SHP77 (cell line): Measurements from ENCODE around the gene KLHL34.

Experiments
- DNase-seq, 2 experiments: peaks; one replicate each; lab custom pipeline; 2025; lab: John Stamatoyannopoulos, UW

The KLHL34 gene

DNA sequence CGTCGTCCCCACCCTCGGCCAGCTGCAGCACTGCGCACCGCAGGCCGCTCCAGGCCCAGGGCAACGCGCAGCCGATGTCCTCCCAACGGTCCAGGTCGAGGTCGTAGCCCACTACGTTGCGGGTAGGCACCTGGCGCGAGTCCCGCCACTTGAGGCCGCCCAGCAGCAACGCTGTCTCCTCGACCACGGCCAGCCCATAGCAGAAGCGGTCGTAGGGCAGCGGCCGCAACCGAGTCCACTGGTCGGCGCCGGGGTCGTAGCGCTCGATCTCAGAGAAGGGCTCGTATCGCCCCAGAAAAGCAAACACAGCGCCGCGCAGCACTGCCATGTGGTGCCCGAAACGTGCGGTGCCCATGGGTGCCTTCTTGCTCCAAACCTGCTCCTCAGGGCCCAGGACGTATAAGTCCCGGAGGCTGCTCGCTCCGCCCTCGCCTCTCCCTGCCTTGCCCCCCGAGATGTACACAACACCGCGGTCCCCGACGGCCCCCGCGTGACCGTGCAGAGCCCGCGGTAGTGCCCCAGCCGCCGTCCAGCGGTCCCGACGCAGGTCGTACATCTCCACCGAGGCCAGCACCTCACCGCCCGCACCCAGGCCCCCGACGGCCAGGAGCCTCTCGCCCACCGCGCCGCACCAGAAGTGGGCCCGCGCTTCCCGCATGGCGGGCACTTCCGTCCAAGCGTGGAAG lies 2.1 kb downstream of the KLHL34 start:
- DNase-seq: no peak

DNA sequence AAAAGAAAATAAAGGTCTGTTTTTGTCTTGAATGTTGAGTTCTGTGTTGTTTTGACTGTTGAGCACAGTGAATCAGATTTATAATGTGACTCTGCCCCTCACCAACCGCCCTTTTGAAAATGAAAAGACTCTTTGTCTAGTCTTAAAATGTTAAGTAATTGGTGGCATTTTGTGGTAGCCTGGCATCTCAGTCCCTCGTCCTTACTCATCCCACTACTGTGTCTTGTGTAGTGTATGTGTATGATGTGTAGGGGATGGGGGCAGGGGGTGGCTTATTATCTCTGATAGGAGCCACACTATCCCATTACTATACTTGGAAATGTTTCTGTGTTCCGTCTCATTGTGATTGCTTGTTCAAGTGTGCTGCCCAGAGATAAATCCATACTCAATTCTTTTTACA lies 12.2 kb downstream of the KLHL34 start:
- no peak for DNase-seq

DNA sequence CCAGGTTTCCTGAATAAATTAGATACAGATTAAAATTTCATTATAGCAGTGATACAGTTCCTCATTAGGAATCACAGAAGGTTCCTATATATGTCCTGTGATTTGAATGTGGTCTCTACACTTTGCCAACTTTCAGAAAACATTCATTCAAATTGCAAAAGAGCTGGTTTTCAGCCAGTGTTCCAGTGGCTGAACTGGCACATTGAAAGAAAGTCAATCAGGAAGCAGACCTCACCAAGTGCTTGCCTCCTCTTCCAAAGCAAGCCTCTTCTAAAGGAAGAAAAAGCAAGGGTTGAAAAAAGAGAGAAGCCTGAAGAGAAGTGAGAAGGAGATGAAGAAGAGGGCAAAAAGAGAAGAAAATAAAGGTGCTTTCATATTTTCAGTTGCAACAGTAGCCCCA lies 12.7 kb downstream of the KLHL34 start:
- DNase-seq: no peak

DNA sequence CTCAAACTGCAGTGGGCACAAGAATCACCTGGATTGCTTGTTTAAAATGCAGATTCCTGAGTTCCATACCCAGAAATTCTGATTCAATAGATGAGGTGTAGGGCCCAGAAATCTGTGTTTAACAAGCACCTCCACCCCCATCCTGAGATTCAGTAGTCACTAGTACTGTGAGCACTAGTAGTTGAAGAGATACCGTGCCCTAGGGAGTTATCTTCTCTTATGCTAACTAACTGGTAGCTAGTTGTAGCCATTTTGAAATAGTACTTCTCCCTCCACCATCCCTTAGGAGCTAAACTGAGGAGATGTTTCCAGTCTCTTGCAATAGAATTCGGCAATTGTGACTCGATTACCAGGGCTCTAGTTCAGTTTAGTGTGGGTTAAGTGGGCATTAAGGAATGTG lies 18.4 kb downstream of the KLHL34 start:
- no peak for DNase-seq

DNA sequence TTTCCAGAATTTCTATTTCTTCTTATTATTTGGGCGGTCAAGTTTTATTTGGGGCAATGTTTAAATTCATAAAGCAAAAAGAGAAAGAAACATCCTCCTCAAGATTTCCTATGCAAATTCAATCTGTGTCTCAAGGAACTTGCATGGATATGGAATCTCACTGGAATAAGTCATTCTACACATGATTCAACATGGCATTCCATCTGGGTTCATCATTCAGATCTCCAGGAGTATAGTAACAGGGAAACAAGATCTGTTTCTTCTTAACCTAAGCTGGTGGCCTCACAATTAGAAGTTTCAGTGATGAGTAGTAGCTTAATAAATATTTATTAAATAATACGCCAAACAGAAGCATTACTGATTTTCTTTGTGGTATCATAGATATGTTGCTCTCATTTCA lies 19.8 kb downstream of the KLHL34 start:
- DNase-seq: no peak

DNA sequence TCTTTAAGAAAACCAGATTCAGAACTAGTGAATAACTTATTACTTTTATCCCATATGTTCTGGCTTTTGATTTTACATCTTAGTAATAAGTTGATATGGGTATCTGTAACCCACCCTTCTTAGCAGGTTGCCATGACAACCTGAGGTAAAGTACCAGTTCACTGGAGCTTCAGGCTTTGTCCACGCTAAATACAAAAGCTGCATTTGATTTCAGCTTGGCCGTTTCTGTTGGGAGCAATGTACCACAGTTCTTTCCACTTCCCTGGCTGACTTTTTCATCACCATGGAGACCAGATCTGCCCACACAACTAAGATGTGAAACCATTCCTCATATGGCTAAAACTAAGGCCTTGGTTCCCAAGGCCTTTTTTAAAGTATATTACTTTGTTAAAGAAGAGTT lies 26.1 kb downstream of the KLHL34 start:
- no peak for DNase-seq

DNA sequence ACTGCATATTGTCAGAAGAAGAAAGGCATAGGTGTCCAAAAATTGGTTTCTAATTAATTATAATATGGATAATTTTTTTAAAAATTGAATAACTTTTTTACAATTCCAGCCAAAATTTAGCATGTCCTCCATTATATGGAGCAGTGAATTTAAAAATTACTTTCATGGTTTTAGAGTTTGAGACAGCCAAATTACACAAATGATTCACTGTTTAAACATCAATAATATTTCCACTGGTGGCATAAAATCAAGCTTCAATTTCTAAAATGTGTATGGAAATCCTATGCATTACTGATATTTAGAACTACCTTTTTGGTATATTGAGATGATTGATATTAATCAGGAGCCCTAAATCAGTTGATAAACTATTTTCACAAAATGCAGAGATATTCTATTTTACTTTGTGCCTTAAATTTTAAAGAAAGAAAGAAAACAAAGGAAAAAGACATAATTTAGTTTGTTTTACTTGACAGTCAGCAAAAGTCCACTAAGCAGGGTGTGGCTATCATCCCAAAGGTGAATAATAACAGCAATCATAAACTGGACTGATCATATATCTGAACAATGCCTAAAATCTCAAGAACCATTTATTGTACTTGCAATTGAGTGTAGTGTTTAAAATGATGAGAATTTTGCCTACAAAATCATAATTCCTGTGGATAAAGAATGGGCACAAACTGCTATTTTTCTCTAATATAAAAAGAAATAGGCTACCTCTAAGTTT lies 34.2 kb downstream of the KLHL34 start:
- DNase-seq: no peak

DNA sequence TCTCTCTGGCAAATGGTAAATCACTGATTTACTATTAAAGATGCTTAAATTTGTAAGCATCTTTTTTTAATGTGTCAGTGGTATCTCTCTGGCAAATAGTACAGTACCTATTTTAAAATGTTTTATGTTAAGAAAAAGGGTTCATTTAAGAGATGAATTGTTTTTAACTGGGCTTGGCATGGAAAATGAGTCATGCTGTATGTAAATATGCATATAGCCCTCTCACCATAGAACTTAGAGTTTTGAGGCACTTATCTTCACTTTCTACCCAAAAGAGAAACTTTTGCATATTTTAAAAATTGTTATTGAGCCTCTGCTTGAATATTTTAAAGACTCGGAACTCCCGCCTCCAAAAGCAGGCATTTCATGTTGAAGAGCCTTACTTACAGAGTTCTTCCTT lies 37.9 kb downstream of the KLHL34 start:
- no peak for DNase-seq

DNA sequence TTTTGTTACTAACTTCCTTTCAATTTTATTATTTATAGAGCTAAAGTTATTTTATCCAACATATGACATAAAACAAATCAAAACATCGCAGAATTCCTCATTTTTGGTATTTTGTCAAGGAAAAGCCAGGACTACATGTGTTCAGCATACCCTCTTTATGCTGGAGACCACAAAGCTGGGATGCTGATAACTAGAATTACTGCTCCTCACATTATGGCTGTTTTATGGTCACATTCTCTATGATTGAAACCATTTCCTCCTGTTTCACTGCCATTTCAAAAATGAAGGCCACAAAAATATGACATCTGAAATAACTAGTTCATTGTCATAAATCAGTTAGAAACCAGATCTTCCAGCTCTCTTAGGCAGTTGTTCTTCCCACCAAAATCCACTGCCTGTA lies 41.7 kb downstream of the KLHL34 start:
- DNase-seq: no peak

DNA sequence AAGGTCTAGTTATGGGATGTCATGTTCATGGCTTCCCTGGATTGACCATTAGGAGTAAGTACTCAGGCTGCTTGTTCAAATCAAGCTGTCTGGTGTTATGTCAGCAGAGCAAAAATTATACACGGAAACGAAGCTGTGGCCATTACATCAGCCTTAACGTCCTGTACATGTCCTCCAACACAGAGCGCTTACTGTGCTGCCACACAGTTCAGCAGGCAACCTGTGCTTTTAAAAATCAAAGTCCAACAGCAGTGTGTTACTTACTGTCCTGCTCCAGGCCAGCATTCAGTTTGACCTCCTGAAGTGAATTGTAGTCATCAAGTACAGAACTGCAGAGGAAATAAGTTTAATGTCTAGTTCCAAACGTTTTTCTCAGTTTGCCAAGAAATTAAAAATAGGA lies 46.0 kb downstream of the KLHL34 start:
- no peak for DNase-seq

DNA sequence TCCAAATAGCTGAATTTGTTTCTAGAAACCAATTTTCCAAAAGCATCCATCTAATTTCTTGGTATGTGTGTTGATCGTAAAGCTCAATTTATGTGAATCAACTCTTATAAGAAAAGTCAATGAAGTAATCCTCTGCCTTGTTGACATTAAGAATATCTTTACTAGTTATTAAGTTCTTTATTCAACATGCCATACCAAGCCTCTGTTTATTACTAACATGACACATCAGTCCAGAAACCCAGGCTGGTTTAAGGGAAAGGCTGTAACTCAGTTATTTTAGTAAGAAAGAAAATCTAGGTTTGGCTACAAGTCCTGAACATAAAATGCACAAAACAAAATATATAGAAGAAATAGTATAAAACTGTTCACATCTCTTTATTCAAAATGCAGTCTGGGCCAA lies 48.0 kb downstream of the KLHL34 start:
- DNase-seq: no peak

DNA sequence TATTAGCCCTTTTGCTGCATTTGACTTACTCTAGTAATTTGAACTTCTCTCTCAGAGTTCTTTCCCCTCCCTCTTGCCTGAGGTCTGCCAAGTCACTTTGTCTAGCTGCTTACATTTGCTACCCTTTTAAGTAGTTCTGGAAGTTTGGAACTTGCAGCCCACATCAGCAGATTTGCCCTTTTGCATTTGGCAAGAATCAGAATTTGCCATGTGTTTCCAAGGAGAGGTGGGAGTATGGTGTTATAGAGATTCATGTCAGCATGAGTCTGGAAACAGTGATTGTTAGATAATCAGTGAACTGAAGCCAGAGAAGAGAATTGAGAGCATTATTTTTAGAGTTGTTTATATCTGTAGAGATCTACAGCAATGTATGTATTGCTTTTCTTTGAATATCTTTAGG lies 52.1 kb downstream of the KLHL34 start:
- no peak for DNase-seq
